Naive thymus-derived CD4-positive, alpha-beta T cell (primary cell): ENCODE measurements around the gene EGFL7. TPM values are rescaled to one million over a fixed set of nuclear protein-coding genes. Genes with fewer than 3 reads are reported as not detected.

ENCODE experiments used
- ATAC-seq: fragments of 150-1000 bp; cut with Tn5 transposase; 2 replicates; pipeline ENCODE4 v1.10.0; 2021; ENCODE audit warnings: mild to moderate bottlenecking, moderate library complexity
- CTCF ChIA-PET: fragments of 350-600 bp; sonication (Branson Sonifier 250); formaldehyde crosslinking; loops from one replicate; lab custom pipeline; 2021; ENCODE audit warnings: antibody characterized with exemption; lab: Charles Lee
- POLR2A ChIA-PET: fragments of 350-600 bp; sonication (Branson Sonifier 250); formaldehyde crosslinking; loops from one replicate; lab custom pipeline; 2021; ENCODE audit warnings: antibody characterized with exemption, inconsistent platforms; lab: Charles Lee
- DNase-seq, 9 donors: peaks; one replicate each; pipeline versions ENCODE4 v3.0.0 to v3.0.0-alpha.2; 2020 to 2022; ENCODE audit warnings: mixed read lengths in 1 of 9
- H3K27ac ChIP-seq: one replicate; pipeline ENCODE4 v1.7.0; 2013; ENCODE audit warnings: mild to moderate bottlenecking, low read depth, low read length, moderate library complexity
- H3K27me3 ChIP-seq, 2 donors: one replicate each; pipeline ENCODE4 v1.7.0; 2013; ENCODE audit warnings: low read length in 2 of 2, mild to moderate bottlenecking in 2 of 2, moderate library complexity in 2 of 2; ENCODE audit not compliant: control insufficient read depth in 2 of 2, insufficient read depth in 2 of 2
- H3K36me3 ChIP-seq, 3 experiments: 1 replicate in 2 of 3; 2 replicates in 1 of 3; pipeline ENCODE4 v1.7.0; 2013; ENCODE audit warnings: low read length in 3 of 3, mild to moderate bottlenecking in 3 of 3, moderate library complexity in 1 of 3; ENCODE audit not compliant: insufficient read depth in 3 of 3, control insufficient read depth in 2 of 3
- H3K4me1 ChIP-seq, 2 donors: one replicate each; pipeline ENCODE4 v1.7.0; 2013; ENCODE audit warnings: low read length in 2 of 2, mild to moderate bottlenecking in 2 of 2, moderate library complexity in 1 of 2; ENCODE audit not compliant: control insufficient read depth in 2 of 2, insufficient read depth in 2 of 2
- H3K4me3 ChIP-seq: 2 replicates; pipeline ENCODE4 v1.7.0; 2013; ENCODE audit warnings: mild to moderate bottlenecking, low read length
- H3K9me3 ChIP-seq, 3 experiments: 1 replicate in 2 of 3; 2 replicates in 1 of 3; pipeline ENCODE4 v1.7.0; 2013; ENCODE audit warnings: low read length in 3 of 3; ENCODE audit not compliant: control insufficient read depth in 2 of 3
- H3K27ac Mint-ChIP-seq, 9 donors: one replicate each; pipeline ENCODE4 v1.8.0; 2020 to 2022; ENCODE audit warnings: mixed read lengths in 9 of 9, mild to moderate bottlenecking in 8 of 9, moderate library complexity in 5 of 9, inconsistent platforms in 2 of 9
- H3K27me3 Mint-ChIP-seq, 5 donors: one replicate each; pipeline ENCODE4 v1.8.0; 2021 to 2022; ENCODE audit warnings: mixed read lengths in 5 of 5, mild to moderate bottlenecking in 1 of 5
- H3K36me3 Mint-ChIP-seq, 5 donors: one replicate each; pipeline ENCODE4 v1.8.0; 2020 to 2022; ENCODE audit warnings: mixed read lengths in 5 of 5, mild to moderate bottlenecking in 3 of 5, inconsistent platforms in 1 of 5
- H3K4me1 Mint-ChIP-seq, 7 donors: one replicate each; pipeline ENCODE4 v1.8.0; 2020 to 2022; ENCODE audit warnings: mixed read lengths in 7 of 7, mild to moderate bottlenecking in 3 of 7, inconsistent platforms in 1 of 7
- H3K4me3 Mint-ChIP-seq, 10 donors: one replicate each; pipeline ENCODE4 v1.8.0; 2020 to 2022; ENCODE audit warnings: mild to moderate bottlenecking in 10 of 10, mixed read lengths in 10 of 10, moderate library complexity in 6 of 10, inconsistent platforms in 2 of 10
- H3K9me3 Mint-ChIP-seq, 11 donors: one replicate each; pipeline ENCODE4 v1.8.0; 2020 to 2022; ENCODE audit warnings: mixed read lengths in 11 of 11, mild to moderate bottlenecking in 4 of 11, inconsistent platforms in 1 of 11, moderate library complexity in 1 of 11
- intact Hi-C, 2 donors: fragments of 100-400 bp; cut with micrococcal nuclease; formaldehyde crosslinking; loops; one replicate each; pipeline ENCODE4 v1.15.1; 2023
- polyA plus RNA-seq, 2 donors: library from polyadenylated mRNA; unstranded; fragments of 300-500 nt; fragmentation: Illumina TruSeq; gene quantifications; one replicate each; pipeline ENCODE4 v1.2.3, GENCODE V29; 2021
- total RNA-seq, 6 experiments: library from RNA in 5 of 6; stranded (reverse) in 5 of 6; gene quantifications; 1 replicate in 5 of 6; 2 replicates in 1 of 6; pipeline ENCODE4 v1.2.3 and lab custom pipeline; 2021 to 2026

Gene EGFL7
- total and polyA plus RNA-seq, 7 experiments from 2014 or later, result 0.56 to 2.3 (median 0.97) TPM; not detected in 4

- no peaks in the 10 kb centered on the region for H3K36me3 Mint-ChIP-seq
- DNase-seq (no peak), ATAC-seq (no peak)
- H3K4me3 Mint-ChIP-seq, result no peak overlapping the region
- no peaks in the 10 kb centered on the region for H3K27me3 ChIP-seq
- H3K4me3 ChIP-seq, result no peak overlapping the region
- no peaks in the 10 kb centered on the region for H3K9me3 ChIP-seq
- ChIA-PET CTCF (no interaction called here), POLR2A (no interaction called here)
- no peaks in the 10 kb centered on the region for H3K36me3 ChIP-seq
- H3K27ac Mint-ChIP-seq, result no peak overlapping the region
- intact Hi-C loops, result no loop called here
- H3K27me3 Mint-ChIP-seq, result peaks cover 0 to 10% (median 5%) of the 10 kb centered on the region in 5 donors
- no peak overlapping the region for H3K27ac ChIP-seq
- peaks cover 4 to 9% of the 10 kb centered on the region in 2 donors for H3K4me1 ChIP-seq
- peaks cover under 1 to 13% (median 7%) of the 10 kb centered on the region in 7 donors for H3K4me1 Mint-ChIP-seq
- H3K9me3 Mint-ChIP-seq, result peaks cover 0 to 2% (median 0%) of the 10 kb centered on the region in 11 donors
Observed at GRCh38 chr9:136695955-136696354, 33.2 kb downstream of the EGFL7 start.

GRCh38 chr9:136696502-136696901 is 33.8 kb downstream of the EGFL7 start:
- intact Hi-C loops, result no loop called here
- Mint-ChIP-seq H3K9me3 (peaks cover 0 to 2% (median 0%) of the 10 kb centered on the region in 11 donors), H3K4me1 (peaks cover 6 to 16% (median 12%) of the 10 kb centered on the region in 7 donors), H3K36me3 (no peaks in the 10 kb centered on the region), H3K27ac (no peak overlapping the region), H3K27me3 (peaks cover 0 to 11% (median 5%) of the 10 kb centered on the region in 5 donors), H3K4me3 (no peak overlapping the region)
- ATAC-seq (no peak), DNase-seq (no peak)
- Histone ChIP-seq H3K36me3 (no peaks in the 10 kb centered on the region), H3K27ac (no peak overlapping the region), H3K4me1 (peaks cover 7 to 15% of the 10 kb centered on the region in 2 donors), H3K9me3 (no peaks in the 10 kb centered on the region), H3K27me3 (no peaks in the 10 kb centered on the region), H3K4me3 (no peak overlapping the region)
- CTCF ChIA-PET, result no interaction called here
- POLR2A ChIA-PET, result no interaction called here

DNA sequence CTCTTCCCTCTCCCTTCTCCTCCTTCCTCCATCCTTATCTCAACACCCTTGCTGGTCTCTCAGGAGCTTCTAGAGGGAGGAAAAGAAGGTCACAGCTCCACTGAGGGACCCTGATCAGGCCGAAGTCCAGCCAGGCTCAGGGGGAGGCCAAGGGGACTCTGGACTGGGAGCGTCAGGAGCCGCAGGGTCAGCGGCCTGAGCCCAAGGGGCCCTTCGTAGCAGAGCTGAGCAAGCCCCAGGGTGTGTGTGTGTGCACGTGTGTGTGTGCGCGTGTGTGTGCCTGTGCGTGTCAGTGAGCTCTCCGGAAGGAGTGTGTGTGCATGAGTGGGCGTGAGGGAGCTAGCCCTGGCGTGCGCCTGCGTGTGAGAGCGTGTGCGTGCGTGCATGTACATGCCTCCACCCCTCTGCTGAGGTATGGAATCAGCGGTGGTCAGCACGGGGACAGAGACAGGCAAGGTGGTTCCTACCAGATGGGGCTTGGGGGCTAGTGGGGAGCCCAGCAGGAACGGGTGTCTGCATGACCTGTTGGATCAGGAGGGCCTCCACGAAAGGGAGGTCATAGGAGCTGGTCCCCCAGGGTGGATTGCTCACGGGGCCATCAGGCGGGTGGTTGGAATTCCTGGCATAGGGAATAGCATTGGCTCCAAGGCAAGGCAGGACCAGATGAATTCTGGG is 34.6 kb downstream of the EGFL7 start:
- ChIA-PET POLR2A (interaction anchor here (5.2 kb wide), 1 partner anchor 31 kb away, joined by 19 read pairs; no protein-coding TSS in a partner anchor), CTCF (no interaction called here)
- intact Hi-C loops, result no loop called here
- DNase-seq (no peak), ATAC-seq (no peak)
- Histone ChIP-seq H3K4me3 (no peak overlapping the region), H3K27me3 (no peaks in the 10 kb centered on the region), H3K9me3 (no peaks in the 10 kb centered on the region), H3K27ac (no peak overlapping the region), H3K4me1 (peaks cover 7 to 17% of the 10 kb centered on the region in 2 donors), H3K36me3 (no peaks in the 10 kb centered on the region)
- H3K9me3 Mint-ChIP-seq, result peaks cover 0 to 2% (median 0%) of the 10 kb centered on the region in 11 donors
- H3K4me1 Mint-ChIP-seq, result peaks cover 10 to 20% (median 14%) of the 10 kb centered on the region in 7 donors
- peak overlapping the region in 1 of 10 donors; percentile 20 for H3K4me3 Mint-ChIP-seq
- peaks cover 0 to 18% (median 5%) of the 10 kb centered on the region in 5 donors for H3K27me3 Mint-ChIP-seq
- H3K36me3 Mint-ChIP-seq, result no peaks in the 10 kb centered on the region
- no peak overlapping the region for H3K27ac Mint-ChIP-seq

DNA sequence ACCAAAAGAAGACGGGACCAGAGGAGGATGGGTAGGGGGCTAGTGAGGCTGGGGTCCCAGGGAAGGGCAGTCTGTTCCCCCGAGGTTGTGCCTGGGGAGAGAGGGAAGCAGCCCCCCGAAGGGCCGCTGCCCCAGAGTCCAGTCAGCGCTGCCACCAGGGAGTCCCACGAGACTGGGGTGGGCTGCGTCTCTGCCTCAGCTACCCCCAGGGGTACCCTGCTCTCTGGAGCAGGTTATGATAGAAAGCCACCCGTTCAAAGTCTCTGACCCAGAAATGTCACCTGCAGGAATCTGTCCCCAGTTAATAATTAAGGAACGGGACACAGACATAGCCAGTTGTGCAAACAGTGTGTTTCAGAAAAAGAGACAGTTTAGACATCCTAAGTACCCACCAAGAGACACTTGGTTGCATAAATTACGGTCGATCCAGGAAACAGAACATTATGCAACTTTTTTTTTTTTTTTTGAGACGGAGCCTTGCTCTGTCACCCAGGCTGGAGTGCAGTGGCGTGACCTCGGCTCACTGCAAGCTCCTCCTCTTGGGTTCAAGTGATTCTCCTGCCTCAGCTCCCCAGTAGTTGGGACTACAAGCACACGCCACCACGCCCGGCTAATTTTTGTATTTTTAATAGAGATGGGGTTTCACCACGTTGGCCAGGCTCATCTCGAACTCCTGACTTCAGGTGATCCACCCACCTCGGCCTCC is 35.3 kb downstream of the EGFL7 start:
- no peaks in the 10 kb centered on the region for H3K36me3 Mint-ChIP-seq
- POLR2A ChIA-PET, result interaction anchor here (0.6 to 5.2 kb wide), 2 partner anchors 30 to 406 kb away, joined by 4 to 19 read pairs; no protein-coding TSS in a partner anchor

DNA sequence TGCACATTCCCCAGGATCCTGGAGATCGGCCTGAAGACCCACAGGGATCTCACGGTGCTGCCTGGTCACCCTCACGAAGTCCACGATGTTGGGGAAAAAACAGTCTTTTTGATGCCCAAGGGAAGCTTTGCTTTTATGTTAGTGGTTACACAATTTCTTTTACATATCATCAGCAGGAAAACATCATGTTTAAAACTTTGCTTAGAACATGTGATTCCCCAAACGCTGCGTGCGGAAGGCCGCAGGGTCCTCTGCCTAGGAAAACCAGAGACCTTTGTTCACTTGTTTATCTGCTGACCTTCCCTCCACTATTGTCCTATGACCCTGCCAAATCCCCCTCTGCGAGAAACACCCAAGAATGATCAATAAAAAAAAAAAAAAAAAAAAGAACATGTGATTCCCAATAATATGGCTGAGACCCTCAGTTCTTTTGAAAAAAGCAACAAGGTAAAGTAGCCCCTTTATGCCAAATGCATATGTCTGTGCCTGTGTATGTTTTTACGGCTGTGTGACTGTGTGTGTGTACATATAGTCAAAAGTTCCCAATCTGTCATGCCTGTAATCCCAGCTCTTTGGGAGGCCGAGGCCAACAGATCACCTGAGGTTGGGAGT is 36.0 kb downstream of the EGFL7 start:
- H3K36me3 Mint-ChIP-seq, result no peaks in the 10 kb centered on the region
- peaks cover 7 to 17% of the 10 kb centered on the region in 2 donors for H3K4me1 ChIP-seq
- no peak for DNase-seq
- H3K27ac Mint-ChIP-seq, result peak overlapping the region in 2 of 9 donors; percentile 8
- intact Hi-C loops, result no loop called here
- H3K9me3 ChIP-seq, result no peaks in the 10 kb centered on the region
- ChIA-PET POLR2A (interaction anchor here (0.6 to 5.2 kb wide), 3 partner anchors 29 to 654 kb away, joined by 3 to 19 read pairs (median 4); no protein-coding TSS in a partner anchor), CTCF (no interaction called here)
- no peak overlapping the region for H3K27ac ChIP-seq
- ATAC-seq, result no peak
- H3K27me3 Mint-ChIP-seq, result peaks cover 0 to 16% (median 5%) of the 10 kb centered on the region in 5 donors
- H3K4me3 ChIP-seq, result no peak overlapping the region
- no peaks in the 10 kb centered on the region for H3K36me3 ChIP-seq
- peak overlapping the region in 1 of 10 donors; percentile 41 for H3K4me3 Mint-ChIP-seq
- H3K27me3 ChIP-seq, result no peaks in the 10 kb centered on the region
- H3K4me1 Mint-ChIP-seq, result peaks cover 10 to 25% (median 14%) of the 10 kb centered on the region in 7 donors
- H3K9me3 Mint-ChIP-seq, result peaks cover 0 to 2% (median 0%) of the 10 kb centered on the region in 11 donors

More for the DNA sequence above, 35.3 kb downstream of the EGFL7 start:
- Histone ChIP-seq H3K4me3 (no peak overlapping the region), H3K9me3 (no peaks in the 10 kb centered on the region), H3K27ac (no peak overlapping the region), H3K27me3 (no peaks in the 10 kb centered on the region), H3K36me3 (no peaks in the 10 kb centered on the region), H3K4me1 (peaks cover 7 to 17% of the 10 kb centered on the region in 2 donors)
- Mint-ChIP-seq H3K4me3 (no peak overlapping the region), H3K9me3 (peaks cover 0 to 2% (median 0%) of the 10 kb centered on the region in 11 donors), H3K4me1 (peaks cover 10 to 20% (median 14%) of the 10 kb centered on the region in 7 donors), H3K27me3 (peaks cover 0 to 18% (median 5%) of the 10 kb centered on the region in 5 donors), H3K27ac (no peak overlapping the region)
- peak; percentile 23 for ATAC-seq
- no peak for DNase-seq
- CTCF ChIA-PET, result no interaction called here
- intact Hi-C loops, result no loop called here

DNA sequence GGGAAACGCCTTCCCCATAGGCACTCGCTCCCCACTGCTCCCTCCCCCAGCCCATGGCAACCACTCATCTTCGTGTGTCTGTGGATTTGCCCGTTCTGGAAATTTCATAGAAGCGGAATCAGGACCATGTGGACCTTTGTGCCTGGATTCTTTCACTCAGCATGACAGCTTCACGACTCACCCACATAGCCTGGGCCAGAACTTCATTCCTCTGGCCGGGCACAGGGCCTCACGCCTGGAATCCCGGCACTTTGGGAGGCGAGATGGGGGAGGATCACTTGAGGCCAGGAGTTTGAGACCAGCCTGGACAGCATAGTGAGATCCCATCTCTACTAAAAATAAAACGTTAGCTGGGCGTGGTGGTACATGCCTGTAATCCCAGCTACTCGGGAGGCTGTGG is 37.6 kb downstream of the EGFL7 start:
- ATAC-seq (no peak), DNase-seq (no peak)
- H3K36me3 Mint-ChIP-seq, result no peaks in the 10 kb centered on the region
- Histone ChIP-seq H3K4me3 (no peak overlapping the region), H3K36me3 (no peaks in the 10 kb centered on the region), H3K27ac (no peak overlapping the region), H3K9me3 (no peaks in the 10 kb centered on the region), H3K4me1 (peaks cover 7 to 17% of the 10 kb centered on the region in 2 donors), H3K27me3 (no peaks in the 10 kb centered on the region)
- H3K4me3 Mint-ChIP-seq, result peak overlapping the region in 5 of 10 donors; percentile 18 to 91 (median 80)
- peaks cover 0 to 2% (median 0%) of the 10 kb centered on the region in 11 donors for H3K9me3 Mint-ChIP-seq
- H3K27me3 Mint-ChIP-seq, result peaks cover 0 to 21% (median 5%) of the 10 kb centered on the region in 5 donors
- peak overlapping the region in 2 of 9 donors; percentile 25 to 52 for H3K27ac Mint-ChIP-seq
- ChIA-PET POLR2A (interaction anchor here (5.2 kb wide), 1 partner anchor 28 kb away, joined by 19 read pairs; no protein-coding TSS in a partner anchor), CTCF (no interaction called here)
- intact Hi-C loops, result loop anchor here in 1 of 2 donors (2.0 kb wide), 1 partner anchor 28 kb away; no protein-coding TSS in a partner anchor
- peaks cover 10 to 25% (median 14%) of the 10 kb centered on the region in 7 donors for H3K4me1 Mint-ChIP-seq
